BJ (cell line): Measurements from ENCODE around the gene DIS3L2. TPM values are rescaled to one million over a fixed set of nuclear protein-coding genes. Genes with fewer than 3 reads are reported as not detected.

ENCODE experiments used
- CTCF ChIA-PET: fragments of 350-600 bp; formaldehyde crosslinking; extraction: SDS; loops from one replicate; lab custom pipeline; 2021; ENCODE audit warnings: antibody characterized with exemption, inconsistent platforms; lab: Yijun Ruan, JAX
- POLR2A ChIA-PET: fragments of 300-600 bp; sonication (Branson Sonifier 250); formaldehyde crosslinking; extraction: SDS; loops from one replicate; lab custom pipeline; 2021; ENCODE audit warnings: antibody characterized with exemption; lab: Charles Lee
- DNase-seq: peaks from one replicate; pipeline ENCODE4 v3.0.0-alpha.2; 2011; ENCODE audit warnings: low read depth
- H3K27me3 ChIP-seq: 2 replicates; pipeline ENCODE4 v1.6.0; 2011; ENCODE audit warnings: low read length; ENCODE audit not compliant: control insufficient read depth, insufficient read depth
- H3K36me3 ChIP-seq: 2 replicates; pipeline ENCODE4 v1.5.1; 2011; ENCODE audit warnings: low read length; ENCODE audit not compliant: control insufficient read depth, insufficient read depth
- H3K4me3 ChIP-seq: 2 replicates; pipeline ENCODE4 v1.5.1; 2011; ENCODE audit warnings: low read depth, mild to moderate bottlenecking, control low read depth, low read length
- polyA plus RNA-seq: library from polyadenylated mRNA; depleted of rRNA; stranded (reverse); fragments of >200 nt; gene quantifications from 2 replicates; pipeline ENCODE4 v1.2.3, GENCODE V29; 2011
- TF ChIP-seq, protein P1 (sequence below): IDR thresholded peaks from 2 replicates; pipeline ENCODE4 v1.5.1; 2011; ENCODE audit warnings: low read depth, mild to moderate bottlenecking, control low read depth, inconsistent platforms, low read length, moderate library complexity; ENCODE audit not compliant: insufficient read depth

The DIS3L2 gene
- polyA plus RNA-seq, 1 experiment, result 12.4 TPM

DNA sequence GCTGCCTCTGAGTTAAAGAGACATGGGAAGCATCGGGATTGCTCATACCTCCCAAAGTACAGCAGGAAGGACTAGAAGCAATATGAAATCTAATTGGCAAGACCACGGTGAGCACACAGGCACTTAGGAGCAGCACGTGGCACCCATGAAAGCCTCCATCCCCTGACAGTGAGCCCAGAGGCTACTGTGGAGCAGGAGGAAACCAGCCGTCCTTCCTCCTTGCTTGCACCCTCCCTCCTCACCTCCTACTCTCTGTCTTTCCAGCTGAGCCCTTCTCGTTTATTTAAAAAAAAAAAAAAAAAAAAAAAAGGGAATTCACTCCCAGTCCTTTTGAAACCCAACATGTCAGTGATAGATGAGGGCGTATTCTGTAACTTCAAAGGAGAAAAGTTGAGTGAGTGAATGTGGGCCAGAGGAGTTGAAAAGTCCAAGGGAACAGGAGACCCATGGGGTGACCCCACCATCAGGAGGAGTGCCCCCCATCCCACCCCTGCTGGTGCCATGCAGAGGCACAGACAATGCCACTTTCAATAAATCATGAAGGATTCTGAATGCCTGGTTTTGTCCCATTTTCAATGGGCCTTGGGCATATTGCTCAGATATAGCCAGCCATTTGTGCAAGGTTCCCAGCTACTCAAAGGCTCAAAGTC lies 320.5 kb downstream of the DIS3L2 start:
- ChIA-PET POLR2A (no interaction called here), CTCF (interaction anchor here (5.8 kb wide), 1 partner anchor 11 kb away, joined by 43 read pairs; no protein-coding TSS in a partner anchor)
- Histone ChIP-seq H3K36me3 (no peaks in the 10 kb centered on the region; the same call in 1 of the 2 replicates), H3K27me3 (no peaks in the 10 kb centered on the region), H3K4me3 (no peak overlapping the region)
- TF ChIP-seq, protein P1, sequence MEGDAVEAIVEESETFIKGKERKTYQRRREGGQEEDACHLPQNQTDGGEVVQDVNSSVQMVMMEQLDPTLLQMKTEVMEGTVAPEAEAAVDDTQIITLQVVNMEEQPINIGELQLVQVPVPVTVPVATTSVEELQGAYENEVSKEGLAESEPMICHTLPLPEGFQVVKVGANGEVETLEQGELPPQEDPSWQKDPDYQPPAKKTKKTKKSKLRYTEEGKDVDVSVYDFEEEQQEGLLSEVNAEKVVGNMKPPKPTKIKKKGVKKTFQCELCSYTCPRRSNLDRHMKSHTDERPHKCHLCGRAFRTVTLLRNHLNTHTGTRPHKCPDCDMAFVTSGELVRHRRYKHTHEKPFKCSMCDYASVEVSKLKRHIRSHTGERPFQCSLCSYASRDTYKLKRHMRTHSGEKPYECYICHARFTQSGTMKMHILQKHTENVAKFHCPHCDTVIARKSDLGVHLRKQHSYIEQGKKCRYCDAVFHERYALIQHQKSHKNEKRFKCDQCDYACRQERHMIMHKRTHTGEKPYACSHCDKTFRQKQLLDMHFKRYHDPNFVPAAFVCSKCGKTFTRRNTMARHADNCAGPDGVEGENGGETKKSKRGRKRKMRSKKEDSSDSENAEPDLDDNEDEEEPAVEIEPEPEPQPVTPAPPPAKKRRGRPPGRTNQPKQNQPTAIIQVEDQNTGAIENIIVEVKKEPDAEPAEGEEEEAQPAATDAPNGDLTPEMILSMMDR, result no peak
- DNase-seq, result no peak

DNA sequence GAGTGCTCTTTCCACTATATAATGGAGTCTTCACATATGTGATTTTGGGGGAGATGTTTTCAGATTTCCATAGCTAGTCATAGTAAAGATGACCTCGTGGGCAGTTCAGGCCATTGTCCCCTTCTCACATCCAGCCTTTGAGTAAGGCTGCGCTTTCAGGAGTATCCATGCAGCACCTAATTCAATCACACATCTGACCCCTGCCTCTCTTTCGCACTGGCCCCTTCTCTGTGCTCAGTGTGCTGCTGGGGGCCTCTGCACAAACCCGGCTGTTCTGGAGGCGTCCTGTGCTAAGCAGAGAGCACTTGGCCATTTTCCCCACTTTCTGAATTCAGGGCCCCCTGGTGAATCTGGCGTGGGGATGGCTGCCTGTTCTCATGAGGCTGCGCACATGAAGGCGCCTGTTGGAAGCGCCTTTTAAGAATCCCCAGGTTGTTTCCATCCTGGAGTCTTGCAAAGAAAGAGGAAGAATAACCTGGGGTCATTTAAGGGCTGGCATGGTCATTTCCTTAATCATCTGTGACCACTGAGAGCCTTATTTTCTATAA lies 321.1 kb downstream of the DIS3L2 start:
- no peak for DNase-seq
- CTCF ChIA-PET, result interaction anchor here (5.8 kb wide), 1 partner anchor 10 kb away, joined by 43 read pairs; no protein-coding TSS in a partner anchor
- Histone ChIP-seq H3K4me3 (no peak overlapping the region), H3K36me3 (no peaks in the 10 kb centered on the region; the same call in 1 of the 2 replicates), H3K27me3 (no peaks in the 10 kb centered on the region)
- POLR2A ChIA-PET, result no interaction called here
- TF ChIP-seq, protein P1, result no peak

DNA sequence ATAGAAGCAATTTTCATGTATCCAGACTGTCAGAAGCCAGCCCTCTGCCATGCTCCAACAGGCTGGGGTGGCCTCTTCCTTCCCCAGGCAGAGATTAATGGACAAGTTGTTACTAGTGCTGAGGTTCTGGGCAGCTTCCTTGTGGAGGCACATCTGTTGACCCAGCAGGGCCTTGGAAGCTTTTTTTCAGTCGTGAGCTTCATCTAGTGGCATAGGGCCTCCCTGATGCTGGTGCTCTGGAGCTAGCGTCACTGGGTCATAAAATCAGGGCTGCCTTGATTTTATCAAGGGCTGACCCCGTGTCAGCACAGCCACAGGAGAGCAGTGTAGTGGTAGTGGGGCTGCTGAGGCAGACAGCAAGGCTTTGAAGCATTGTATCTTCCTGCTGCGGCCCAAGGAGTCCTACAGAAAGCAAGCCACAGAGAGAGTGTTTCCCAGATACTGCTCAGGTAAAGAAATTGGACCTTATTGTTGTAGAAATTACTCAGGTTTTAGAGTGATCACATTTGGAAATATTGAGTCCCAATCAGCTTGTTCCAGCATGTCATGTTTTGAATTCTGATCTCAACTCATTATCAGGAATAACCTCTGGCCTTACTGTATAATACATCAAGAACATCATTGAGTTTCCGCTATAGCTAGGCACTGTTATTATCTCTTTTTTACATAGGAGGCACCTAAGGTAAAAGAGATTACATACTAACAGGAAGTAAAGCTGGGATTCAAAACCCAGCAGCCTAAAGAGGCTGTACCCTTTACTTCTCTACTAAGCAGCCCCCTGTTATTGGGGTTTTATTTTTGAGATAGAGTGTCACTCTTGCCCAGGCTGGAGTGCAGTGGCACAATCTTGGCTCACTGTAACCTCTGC lies 324.7 kb downstream of the DIS3L2 start:
- CTCF ChIA-PET, result interaction anchor here (1.2 to 2.6 kb wide), 2 partner anchors 145 to 362 kb away, joined by 3 to 10 read pairs; no protein-coding TSS in a partner anchor
- TF ChIP-seq, protein P1, result no peak
- H3K4me3 ChIP-seq, result no peak overlapping the region
- POLR2A ChIA-PET, result no interaction called here
- no peaks in the 10 kb centered on the region; the same call in 1 of the 2 replicates for H3K36me3 ChIP-seq
- no peaks in the 10 kb centered on the region for H3K27me3 ChIP-seq
- DNase-seq, result no peak

DNA sequence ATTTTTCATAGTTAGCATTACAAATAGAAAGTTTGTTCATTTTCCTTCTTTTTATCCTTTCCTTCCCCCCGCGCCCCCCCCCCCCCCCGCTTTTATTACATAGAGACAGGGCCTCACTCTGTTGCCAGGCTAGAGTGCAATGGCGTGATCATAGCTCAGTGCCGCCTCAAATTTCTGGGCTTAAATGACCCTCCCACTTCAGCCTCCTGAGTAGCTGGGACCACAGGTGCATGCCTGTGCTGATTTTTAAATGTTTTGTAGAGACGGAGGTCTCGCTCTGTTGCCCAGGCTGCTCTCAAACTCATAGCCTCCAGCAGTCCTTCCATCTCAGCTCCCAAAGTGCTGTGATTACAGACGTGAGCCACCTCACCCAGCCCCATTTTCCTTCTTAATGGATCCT lies 325.8 kb downstream of the DIS3L2 start:
- no peaks in the 10 kb centered on the region for H3K27me3 ChIP-seq
- H3K4me3 ChIP-seq, result no peak overlapping the region
- TF ChIP-seq, protein P1, result no peak
- POLR2A ChIA-PET, result no interaction called here
- H3K36me3 ChIP-seq, result no peaks in the 10 kb centered on the region; the same call in 1 of the 2 replicates
- DNase-seq, result no peak
- CTCF ChIA-PET, result interaction anchor here (1.2 to 2.6 kb wide), 2 partner anchors 146 to 363 kb away, joined by 3 to 10 read pairs; no protein-coding TSS in a partner anchor
